WI38 (cell line): Measurements from ENCODE around the gene B3GALNT2.
"Not testable (repeated sequence)": the region's sequence is repeated elsewhere in the genome, so short reads cannot be mapped to it uniquely, and the experiment has no call there.

Experiments
- H3K4me3 ChIP-seq: 2 replicates; pipeline ENCODE4 v1.5.1; 2011; ENCODE audit warnings: low read depth, mild to moderate bottlenecking, control low read depth, low read length
- TF ChIP-seq, protein P1 (sequence below): IDR thresholded peaks from 2 replicates; pipeline ENCODE4 v1.5.1; 2012; ENCODE audit warnings: low read depth, mild to moderate bottlenecking, control low read depth, low read length

B3GALNT2 gene

DNA sequence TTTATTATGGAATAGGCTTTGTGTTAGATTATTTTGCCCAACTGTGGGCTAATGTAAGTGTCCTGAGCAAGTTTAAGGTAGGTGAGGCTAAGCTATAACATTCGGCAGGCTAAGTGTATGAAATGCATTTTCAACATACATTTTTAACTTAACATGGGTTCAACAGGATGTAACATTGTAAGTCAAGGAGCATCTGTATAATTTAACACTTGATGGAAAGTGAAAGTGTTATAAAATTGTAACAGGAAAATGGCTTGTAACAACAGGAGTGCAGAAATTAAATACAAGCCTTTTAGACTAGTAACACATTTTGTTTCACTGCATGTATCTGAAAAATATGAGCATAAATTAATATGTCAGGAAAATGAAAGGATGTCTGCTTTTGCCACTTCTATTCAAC is 42.3 kb downstream of the B3GALNT2 start:
- no peak overlapping the region for H3K4me3 ChIP-seq
- TF ChIP-seq, protein P1, sequence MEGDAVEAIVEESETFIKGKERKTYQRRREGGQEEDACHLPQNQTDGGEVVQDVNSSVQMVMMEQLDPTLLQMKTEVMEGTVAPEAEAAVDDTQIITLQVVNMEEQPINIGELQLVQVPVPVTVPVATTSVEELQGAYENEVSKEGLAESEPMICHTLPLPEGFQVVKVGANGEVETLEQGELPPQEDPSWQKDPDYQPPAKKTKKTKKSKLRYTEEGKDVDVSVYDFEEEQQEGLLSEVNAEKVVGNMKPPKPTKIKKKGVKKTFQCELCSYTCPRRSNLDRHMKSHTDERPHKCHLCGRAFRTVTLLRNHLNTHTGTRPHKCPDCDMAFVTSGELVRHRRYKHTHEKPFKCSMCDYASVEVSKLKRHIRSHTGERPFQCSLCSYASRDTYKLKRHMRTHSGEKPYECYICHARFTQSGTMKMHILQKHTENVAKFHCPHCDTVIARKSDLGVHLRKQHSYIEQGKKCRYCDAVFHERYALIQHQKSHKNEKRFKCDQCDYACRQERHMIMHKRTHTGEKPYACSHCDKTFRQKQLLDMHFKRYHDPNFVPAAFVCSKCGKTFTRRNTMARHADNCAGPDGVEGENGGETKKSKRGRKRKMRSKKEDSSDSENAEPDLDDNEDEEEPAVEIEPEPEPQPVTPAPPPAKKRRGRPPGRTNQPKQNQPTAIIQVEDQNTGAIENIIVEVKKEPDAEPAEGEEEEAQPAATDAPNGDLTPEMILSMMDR: no peak

DNA sequence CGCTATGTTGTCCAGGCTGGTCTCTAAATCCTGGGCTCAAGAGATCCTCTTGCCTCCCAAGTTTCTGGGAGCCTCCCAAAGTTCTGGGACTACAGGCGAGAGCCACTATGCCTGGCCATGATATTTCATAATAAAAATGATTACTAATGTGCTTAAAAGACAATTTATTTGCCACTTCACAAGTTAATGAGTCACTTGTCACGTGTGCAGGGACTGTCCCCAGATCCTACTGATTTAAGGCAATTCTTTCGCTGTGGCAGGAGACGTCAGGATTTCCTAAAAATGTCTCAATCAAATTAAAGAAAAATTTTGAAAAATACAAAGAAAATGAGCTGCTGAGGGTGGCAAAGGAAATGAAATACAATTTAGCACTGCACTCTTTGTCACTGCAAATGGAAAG is 43.5 kb downstream of the B3GALNT2 start:
- H3K4me3 ChIP-seq: no peak overlapping the region
- TF ChIP-seq, protein P1: no peak

DNA sequence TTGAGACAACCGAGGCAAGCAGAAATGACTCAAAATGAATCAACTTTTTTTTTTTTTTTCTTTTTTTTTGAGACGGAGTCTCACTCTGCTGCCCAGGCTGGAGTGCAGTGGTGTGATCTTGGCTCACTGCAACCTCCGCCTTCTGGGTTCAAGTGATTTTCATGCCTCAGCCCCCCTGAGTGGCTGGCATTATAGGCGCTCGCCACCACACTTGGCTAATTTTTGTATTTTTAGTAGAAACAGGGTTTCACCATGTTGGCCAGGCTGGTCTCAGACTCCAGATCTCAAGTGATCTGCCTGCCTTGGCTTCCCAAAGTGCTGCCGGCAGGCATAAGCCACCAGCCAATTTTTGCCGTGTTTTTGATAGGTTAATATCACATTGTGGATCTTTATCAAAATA is 46.4 kb downstream of the B3GALNT2 start:
- H3K4me3 ChIP-seq: not testable (repeated sequence)

DNA sequence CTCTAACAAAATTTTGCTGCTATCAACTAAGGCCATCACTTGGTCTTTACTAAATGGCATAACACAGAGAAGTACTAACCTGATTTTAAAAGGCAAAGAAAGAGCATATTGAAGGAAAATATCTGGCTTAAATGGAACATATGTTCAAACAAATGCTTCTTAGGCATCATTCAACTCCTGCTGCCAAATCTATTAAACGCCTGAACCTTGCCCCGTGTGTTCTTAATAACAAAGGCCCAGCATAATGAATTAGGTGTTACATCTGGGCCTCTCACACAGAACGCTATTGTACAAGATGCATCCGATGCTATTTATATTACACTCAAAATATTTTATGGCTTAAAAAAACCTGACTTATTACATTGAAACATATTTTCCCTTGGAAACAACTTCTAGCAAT is 48.4 kb downstream of the B3GALNT2 start:
- H3K4me3 ChIP-seq: no peak overlapping the region
- TF ChIP-seq, protein P1: no peak

DNA sequence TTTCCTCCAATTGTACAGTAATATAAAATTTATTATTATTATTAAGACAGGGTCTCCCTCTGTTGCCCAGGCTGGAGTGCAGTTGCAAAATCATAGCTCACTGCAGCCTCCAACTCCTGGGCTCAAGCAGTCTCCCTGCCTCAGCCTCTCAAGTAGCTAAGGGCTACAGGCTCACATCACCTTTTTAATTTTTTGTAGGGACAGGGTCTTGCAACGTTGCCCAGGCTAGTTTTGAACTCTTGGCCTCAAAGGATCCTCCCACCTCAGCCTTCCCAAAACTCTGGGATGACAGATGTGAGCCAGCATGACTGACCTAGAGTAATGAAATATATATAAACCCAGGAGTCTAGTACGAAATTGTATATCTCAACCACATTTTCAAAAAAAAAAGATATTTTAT is 49.2 kb downstream of the B3GALNT2 start:
- TF ChIP-seq, protein P1: no peak
- H3K4me3 ChIP-seq: no peak overlapping the region

DNA sequence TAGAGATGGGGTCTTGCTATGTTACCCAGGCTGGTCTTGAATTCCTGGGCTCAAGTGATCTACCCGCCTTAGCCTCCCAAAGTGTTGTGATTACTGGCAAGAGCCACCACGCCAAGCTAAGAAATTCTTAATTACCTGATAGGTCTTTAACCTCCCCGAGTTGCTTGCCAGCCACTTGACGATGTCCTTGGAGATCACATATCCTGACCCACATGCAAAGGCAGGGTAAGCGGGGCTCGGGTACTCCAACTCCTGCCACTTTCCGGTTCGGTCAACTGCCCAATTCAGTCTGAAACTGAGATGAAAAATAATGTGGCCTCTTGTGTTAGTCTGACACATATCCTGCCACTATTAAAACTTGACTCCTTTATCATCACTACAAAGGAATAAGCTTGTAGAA is 50.2 kb downstream of the B3GALNT2 start:
- H3K4me3 ChIP-seq: no peak overlapping the region
- TF ChIP-seq, protein P1: no peak

DNA sequence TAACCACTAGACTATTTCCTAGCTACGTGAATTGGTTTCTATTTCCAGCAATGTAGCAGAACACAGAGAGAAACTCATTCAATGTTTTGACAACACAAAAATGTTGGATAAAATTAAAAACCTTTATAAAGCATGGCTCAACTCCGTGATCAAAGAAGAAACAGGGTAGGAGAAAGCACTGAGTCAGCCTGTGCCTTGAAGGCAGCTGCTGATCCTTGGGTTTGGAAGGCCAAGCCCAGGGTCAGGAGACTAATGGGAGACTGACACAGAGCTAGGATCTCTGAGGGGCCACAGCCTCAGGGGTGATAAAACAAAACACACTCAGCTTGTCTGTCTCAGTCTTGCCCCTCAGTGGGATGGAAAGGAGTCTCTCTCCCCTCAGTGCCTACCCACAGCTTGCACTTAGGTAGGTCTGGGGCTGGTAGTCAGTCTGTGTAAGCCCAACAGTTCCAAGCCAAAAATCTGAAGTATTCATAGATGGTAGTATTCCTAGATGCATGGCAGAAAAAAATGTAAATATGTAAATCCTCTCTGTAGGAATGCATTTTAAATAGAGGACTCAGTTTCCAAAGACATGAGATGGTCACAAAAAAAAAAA is 53.3 kb downstream of the B3GALNT2 start:
- H3K4me3 ChIP-seq: no peak overlapping the region
- TF ChIP-seq, protein P1: no peak

DNA sequence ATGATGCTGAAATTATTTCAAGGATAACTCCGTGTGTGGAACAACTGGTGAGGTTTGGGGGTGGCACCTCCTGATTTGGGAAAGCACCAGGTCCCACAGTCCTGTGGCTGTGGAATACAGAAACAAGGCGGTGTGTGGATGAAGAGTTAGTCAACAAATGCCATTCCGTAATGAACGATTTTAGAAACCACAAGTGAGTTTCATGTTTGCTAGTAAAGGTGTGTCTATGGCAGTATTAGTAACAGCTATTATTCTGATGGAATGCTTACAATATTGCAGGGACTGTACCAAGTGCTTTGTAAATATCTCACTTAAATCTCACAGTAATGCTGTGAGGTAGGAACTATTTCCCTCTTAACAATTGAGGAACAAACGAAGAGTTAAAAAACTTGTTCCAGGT is 53.8 kb downstream of the B3GALNT2 start:
- no peak overlapping the region for H3K4me3 ChIP-seq
- TF ChIP-seq, protein P1: no peak
